H9 (cell line): ENCODE measurements around the gene LIN7C. TPM values are rescaled to one million over a fixed set of nuclear protein-coding genes. Genes with fewer than 3 reads are reported as not detected.

Experiments used
- DNase-seq: peaks from one replicate; pipeline ENCODE4 v3.0.0-alpha.2; 2017
- H2AFZ ChIP-seq: one replicate; pipeline ENCODE4 v1.6.1; 2013; ENCODE audit warnings: mild to moderate bottlenecking, low read length, control low read depth, moderate library complexity
- H2AK5ac ChIP-seq: 2 replicates; pipeline ENCODE4 v1.6.1; 2013; ENCODE audit warnings: low read length, control low read depth, mixed read lengths; ENCODE audit not compliant: insufficient read length
- H2BK120ac ChIP-seq: one replicate; pipeline ENCODE4 v1.6.1; 2013; ENCODE audit warnings: low read depth, mild to moderate bottlenecking, low read length, control low read depth, inconsistent platforms; ENCODE audit not compliant: poor library complexity, severe bottlenecking
- H2BK12ac ChIP-seq: 2 replicates; pipeline ENCODE4 v1.6.1; 2013; ENCODE audit warnings: low read length, control low read depth, mixed read lengths, low read depth; ENCODE audit not compliant: insufficient read length
- H2BK15ac ChIP-seq: 2 replicates; pipeline ENCODE4 v1.6.1; 2013; ENCODE audit warnings: low read depth, low read length, control low read depth
- H2BK20ac ChIP-seq: one replicate; pipeline ENCODE4 v1.6.1; 2013; ENCODE audit warnings: low read depth, mild to moderate bottlenecking, low read length, control low read depth, inconsistent platforms; ENCODE audit not compliant: poor library complexity, severe bottlenecking
- H2BK5ac ChIP-seq: 2 replicates; pipeline ENCODE4 v1.6.1; 2013; ENCODE audit warnings: low read length, control low read depth, mixed read lengths; ENCODE audit not compliant: insufficient read length
- H3K14ac ChIP-seq: 2 replicates; pipeline ENCODE4 v1.6.1; 2013; ENCODE audit warnings: low read length, control low read depth; ENCODE audit not compliant: insufficient read depth
- H3K18ac ChIP-seq: 2 replicates; pipeline ENCODE4 v1.6.1; 2013; ENCODE audit warnings: low read depth, mild to moderate bottlenecking, mixed read lengths, low read length, control low read depth; ENCODE audit not compliant: insufficient read length
- H3K23ac ChIP-seq: 2 replicates; pipeline ENCODE4 v1.6.1; 2013; ENCODE audit warnings: low read length, control low read depth, mixed read lengths, low read depth; ENCODE audit not compliant: insufficient read length
- H3K23me2 ChIP-seq: 2 replicates; pipeline ENCODE4 v1.6.1; 2013; ENCODE audit warnings: low read depth, mild to moderate bottlenecking, mixed read lengths, low read length, control low read depth; ENCODE audit not compliant: insufficient read length, poor library complexity, severe bottlenecking
- H3K27ac ChIP-seq: 2 replicates; pipeline ENCODE4 v1.5.1; 2013; ENCODE audit warnings: low read length, control low read depth, mixed read lengths, low read depth; ENCODE audit not compliant: insufficient read length
- H3K27me3 ChIP-seq: 2 replicates; pipeline ENCODE4 v1.6.1; 2013; ENCODE audit warnings: low read length, control low read depth, inconsistent platforms; ENCODE audit not compliant: insufficient read depth
- H3K4ac ChIP-seq: 2 replicates; pipeline ENCODE4 v1.6.1; 2013; ENCODE audit warnings: low read depth, mild to moderate bottlenecking, control low read depth, inconsistent platforms, low read length, moderate library complexity
- H3K4me1 ChIP-seq: 2 replicates; pipeline ENCODE4 v1.6.1; 2013; ENCODE audit warnings: low read length, control low read depth, inconsistent platforms; ENCODE audit not compliant: insufficient read depth
- H3K4me2 ChIP-seq: 2 replicates; pipeline ENCODE4 v1.6.1; 2013; ENCODE audit warnings: low read length, control low read depth, mixed read lengths; ENCODE audit not compliant: insufficient read length, insufficient read depth
- H3K56ac ChIP-seq: 2 replicates; pipeline ENCODE4 v1.6.1; 2013; ENCODE audit warnings: low read depth, mild to moderate bottlenecking, mixed read lengths, low read length, control low read depth; ENCODE audit not compliant: insufficient read length
- H3K79me1 ChIP-seq: 2 replicates; pipeline ENCODE4 v1.6.1; 2013; ENCODE audit warnings: low read depth, mild to moderate bottlenecking, moderate library complexity, low read length, control low read depth, inconsistent platforms; ENCODE audit not compliant: insufficient read depth, poor library complexity, severe bottlenecking
- H3K79me2 ChIP-seq: 2 replicates; pipeline ENCODE4 v1.6.1; 2013; ENCODE audit warnings: low read length, control low read depth, inconsistent platforms; ENCODE audit not compliant: insufficient read depth
- H3K9ac ChIP-seq: 2 replicates; pipeline ENCODE4 v1.6.1; 2013; ENCODE audit warnings: low read length, control low read depth, mixed read lengths; ENCODE audit not compliant: insufficient read length; ENCODE audit errors: extremely low read depth
- H3K9me3 ChIP-seq: one replicate; pipeline ENCODE4 v1.6.1; 2013; ENCODE audit warnings: low read depth, low read length, inconsistent platforms; ENCODE audit not compliant: control insufficient read depth
- H3T11ph ChIP-seq: one replicate; pipeline ENCODE4 v1.6.1; 2013; ENCODE audit warnings: mild to moderate bottlenecking, low read length, control low read depth, inconsistent platforms
- H4K20me1 ChIP-seq: one replicate; pipeline ENCODE4 v1.6.1; 2013; ENCODE audit not compliant: control insufficient read depth, insufficient read length, insufficient read depth
- H4K5ac ChIP-seq: 2 replicates; pipeline ENCODE4 v1.6.1; 2013; ENCODE audit warnings: low read depth, mild to moderate bottlenecking, mixed read lengths, low read length, control low read depth; ENCODE audit not compliant: insufficient read length
- H4K8ac ChIP-seq: replicated peaks from 2 replicates; pipeline ENCODE4 v1.6.1; 2013; ENCODE audit warnings: low read length, control low read depth, mixed read lengths, low read depth; ENCODE audit not compliant: insufficient read length
- H4K91ac ChIP-seq: 2 replicates; pipeline ENCODE4 v1.6.1; 2013; ENCODE audit warnings: low read depth, mild to moderate bottlenecking, moderate library complexity, mixed read lengths, low read length, control low read depth; ENCODE audit not compliant: insufficient read length
- H3K27ac Mint-ChIP-seq, 3 experiments: 2 replicates in 2 of 3; 3 replicates in 1 of 3; pipeline ENCODE4 v1.8.0; 2020 to 2021; ENCODE audit warnings: mixed read lengths in 3 of 3, mild to moderate bottlenecking in 1 of 3, moderate library complexity in 1 of 3
- H3K27me3 Mint-ChIP-seq: 2 replicates; pipeline ENCODE4 v1.8.0; 2021; ENCODE audit warnings: low read depth, mild to moderate bottlenecking, moderate library complexity, mixed read lengths
- H3K36me3 Mint-ChIP-seq, 3 experiments: 2 replicates in 2 of 3; 3 replicates in 1 of 3; pipeline ENCODE4 v1.8.0; 2020 to 2021; ENCODE audit warnings: low read depth in 3 of 3, mixed read lengths in 3 of 3; ENCODE audit not compliant: insufficient read depth in 1 of 3
- H3K4me1 Mint-ChIP-seq, 2 experiments: 2 replicates each; pipeline ENCODE4 v1.8.0; 2020; ENCODE audit warnings: mixed read lengths in 2 of 2
- H3K4me3 Mint-ChIP-seq, 2 experiments: 2 replicates in 1 of 2; 3 replicates in 1 of 2; pipeline ENCODE4 v1.8.0; 2020 to 2021; ENCODE audit warnings: mild to moderate bottlenecking in 2 of 2, mixed read lengths in 2 of 2, moderate library complexity in 1 of 2
- H3K9me3 Mint-ChIP-seq, 2 experiments: 2 replicates in 1 of 2; 3 replicates in 1 of 2; pipeline ENCODE4 v1.8.0; 2020; ENCODE audit warnings: mild to moderate bottlenecking in 2 of 2, mixed read lengths in 2 of 2, moderate library complexity in 1 of 2
- CTCF ChIP-seq: fragments of 200-600 bp; sonication (generic); conservative IDR thresholded peaks from 3 replicates; pipeline ENCODE4 v1.8.0; 2021; ENCODE audit warnings: antibody characterized with exemption, mild to moderate bottlenecking
- WGBS: extraction: QIAGEN DNeasy Blood & Tissue Kit; methylation state at CpG from one replicate; pipeline ENCODE4 v1.1.7; 2013; ENCODE audit warnings: missing lambda C conversion rate, low lambda C conversion rate, mixed read lengths; ENCODE audit not compliant: insufficient read length; ENCODE audit errors: extremely low coverage; 5-methylcytosine and 5-hydroxymethylcytosine counted together
- total RNA-seq: library from RNA; stranded (reverse); gene quantifications from 2 replicates; pipeline ENCODE4 v1.2.1, GENCODE V29; 2021

LIN7C gene
- total RNA-seq, 1 experiment from 2014 or later = 40.0 TPM

GRCh38 chr11:27477831-27478230 lies 28.7 kb downstream of the LIN7C start:
- H3K14ac ChIP-seq = no peak overlapping the region
- H3K23ac ChIP-seq = no peak overlapping the region
- H3K9me3 ChIP-seq = no peaks in the 10 kb centered on the region
- H3K4me3 Mint-ChIP-seq = no peak overlapping the region
- no peak overlapping the region for H3K4me2 ChIP-seq
- no peaks in the 10 kb centered on the region for H4K20me1 ChIP-seq
- no peak overlapping the region for H2AK5ac ChIP-seq
- H2BK20ac ChIP-seq = no peak overlapping the region
- H2BK12ac ChIP-seq = no peak overlapping the region
- no peak overlapping the region for H3K56ac ChIP-seq
- H3K23me2 ChIP-seq = no peaks in the 10 kb centered on the region
- no peak overlapping the region for H2BK5ac ChIP-seq
- no peak overlapping the region; a peak in 1 of 7 replicates for H3K27ac Mint-ChIP-seq
- no peak overlapping the region for H3K4ac ChIP-seq
- H2AFZ ChIP-seq = no peak overlapping the region
- no peaks in the 10 kb centered on the region for H3K79me2 ChIP-seq
- TF ChIP-seq CTCF = no peak
- no peak overlapping the region for H2BK120ac ChIP-seq
- no peak overlapping the region for H4K91ac ChIP-seq
- no peak for DNase-seq
- H3K27me3 Mint-ChIP-seq = no peaks in the 10 kb centered on the region; the same call in 1 of the 2 replicates
- no peak overlapping the region for H4K8ac ChIP-seq
- H3K36me3 Mint-ChIP-seq = no peaks in the 10 kb centered on the region; a peak in 1 of 7 replicates
- no peak overlapping the region for H3T11ph ChIP-seq
- H3K79me1 ChIP-seq = no peaks in the 10 kb centered on the region
- WGBS = no CpG with 5 or more reads among the region's 2 CpGs
- H2BK15ac ChIP-seq = no peak overlapping the region
- no peak overlapping the region for H3K18ac ChIP-seq
- no peaks in the 10 kb centered on the region for H3K27me3 ChIP-seq
- H3K27ac ChIP-seq = no peak overlapping the region
- no peak overlapping the region for H4K5ac ChIP-seq
- H3K4me1 ChIP-seq = no peaks in the 10 kb centered on the region; the same call in 1 of the 2 replicates
- no peaks in the 10 kb centered on the region for H3K9me3 Mint-ChIP-seq
- peaks cover 13 to 15% of the 10 kb centered on the region in 2 experiments for H3K4me1 Mint-ChIP-seq
- H3K9ac ChIP-seq = no peak overlapping the region
